HFF-Myc (cell line): ENCODE measurements around the gene LRMDA.

Experiments used
- DNase-seq: peaks from one replicate; pipeline ENCODE4 v3.0.0-alpha.2; 2011; ENCODE audit warnings: low read depth; ENCODE audit errors: extremely low read depth
- H3K4me3 ChIP-seq: replicated peaks from 2 replicates; pipeline ENCODE4 v1.5.1; 2011; ENCODE audit warnings: low read depth, mild to moderate bottlenecking, control low read depth, low read length
- TF ChIP-seq, protein P1 (sequence below): IDR thresholded peaks from 2 replicates; pipeline ENCODE4 v1.5.1; 2012; ENCODE audit warnings: mild to moderate bottlenecking, low read depth, low read length, control low read depth; ENCODE audit errors: missing control alignments

Gene LRMDA

DNA sequence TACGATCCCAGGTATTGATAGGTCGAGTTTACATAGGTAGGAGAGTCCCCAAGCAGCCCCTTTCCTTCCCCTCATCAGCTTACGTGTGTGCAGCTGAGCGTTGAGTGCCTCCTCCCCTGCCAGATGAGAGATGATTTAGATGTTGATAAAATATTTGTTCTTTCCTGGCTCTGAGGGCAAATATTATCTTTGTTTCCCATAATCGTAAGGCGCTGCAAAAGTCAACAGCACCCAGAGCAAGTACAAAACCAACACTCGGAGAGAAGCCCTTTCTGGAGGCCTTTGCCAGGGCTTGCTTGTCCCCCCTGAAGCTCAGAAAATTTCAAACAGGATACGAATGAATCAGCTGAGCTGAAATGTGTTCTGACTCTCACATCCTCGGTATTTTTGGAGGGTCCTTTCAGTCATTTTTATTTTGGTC lies 683.2 kb downstream of the LRMDA start:
- DNase-seq = no peak
- no peak overlapping the region for H3K4me3 ChIP-seq
- TF ChIP-seq, protein P1, sequence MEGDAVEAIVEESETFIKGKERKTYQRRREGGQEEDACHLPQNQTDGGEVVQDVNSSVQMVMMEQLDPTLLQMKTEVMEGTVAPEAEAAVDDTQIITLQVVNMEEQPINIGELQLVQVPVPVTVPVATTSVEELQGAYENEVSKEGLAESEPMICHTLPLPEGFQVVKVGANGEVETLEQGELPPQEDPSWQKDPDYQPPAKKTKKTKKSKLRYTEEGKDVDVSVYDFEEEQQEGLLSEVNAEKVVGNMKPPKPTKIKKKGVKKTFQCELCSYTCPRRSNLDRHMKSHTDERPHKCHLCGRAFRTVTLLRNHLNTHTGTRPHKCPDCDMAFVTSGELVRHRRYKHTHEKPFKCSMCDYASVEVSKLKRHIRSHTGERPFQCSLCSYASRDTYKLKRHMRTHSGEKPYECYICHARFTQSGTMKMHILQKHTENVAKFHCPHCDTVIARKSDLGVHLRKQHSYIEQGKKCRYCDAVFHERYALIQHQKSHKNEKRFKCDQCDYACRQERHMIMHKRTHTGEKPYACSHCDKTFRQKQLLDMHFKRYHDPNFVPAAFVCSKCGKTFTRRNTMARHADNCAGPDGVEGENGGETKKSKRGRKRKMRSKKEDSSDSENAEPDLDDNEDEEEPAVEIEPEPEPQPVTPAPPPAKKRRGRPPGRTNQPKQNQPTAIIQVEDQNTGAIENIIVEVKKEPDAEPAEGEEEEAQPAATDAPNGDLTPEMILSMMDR = no peak

DNA sequence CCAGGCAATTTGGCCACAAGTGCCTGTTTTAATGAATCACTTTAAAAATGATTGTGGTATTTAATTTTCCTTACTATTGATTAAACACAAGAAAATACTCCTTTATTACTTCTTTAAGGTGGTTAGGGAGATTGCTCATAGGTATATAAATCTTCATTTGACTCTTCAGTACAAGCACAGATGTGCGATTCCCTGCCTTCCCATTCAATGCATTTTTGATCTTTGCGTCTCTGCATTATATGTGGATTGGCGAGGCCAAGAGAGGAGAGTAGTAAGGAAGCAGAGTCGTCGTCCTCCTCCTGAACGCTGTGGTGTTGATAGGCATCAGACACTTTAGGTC lies 683.7 kb downstream of the LRMDA start:
- TF ChIP-seq, protein P1 = no peak
- DNase-seq = no peak
- H3K4me3 ChIP-seq = no peak overlapping the region

DNA sequence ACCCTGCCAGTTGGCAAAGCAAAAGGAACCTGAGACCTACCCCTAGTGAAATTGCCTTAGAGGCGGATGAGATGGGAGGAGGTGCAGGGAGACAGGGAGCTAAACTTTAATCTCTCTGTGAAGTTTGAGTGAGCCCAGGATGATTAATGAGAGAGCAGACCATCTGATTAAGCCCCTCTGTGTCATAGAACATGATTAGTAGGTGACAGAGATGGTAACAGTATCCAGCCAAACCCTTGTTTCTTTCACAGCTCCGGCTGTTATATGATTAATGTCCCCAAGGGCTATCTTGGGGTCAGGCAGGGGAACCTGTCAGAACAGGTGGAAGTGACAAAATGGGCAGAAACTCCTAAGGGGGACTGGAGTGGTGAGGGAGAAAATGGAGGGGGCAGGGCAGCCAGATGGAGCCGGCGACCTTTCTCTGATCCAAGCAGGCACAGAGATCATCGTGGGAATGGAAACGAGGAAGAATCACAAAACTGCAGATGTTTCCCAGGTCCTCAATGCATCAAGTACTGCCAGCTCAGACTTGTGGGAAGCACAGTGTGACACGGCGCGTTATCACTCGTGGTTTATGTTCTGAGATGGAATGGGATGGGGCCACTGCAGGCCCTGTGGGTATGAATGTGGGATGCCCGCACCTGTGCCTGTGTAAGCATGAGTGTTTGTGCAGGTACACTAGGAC lies 684.2 kb downstream of the LRMDA start:
- no peak for DNase-seq

DNA sequence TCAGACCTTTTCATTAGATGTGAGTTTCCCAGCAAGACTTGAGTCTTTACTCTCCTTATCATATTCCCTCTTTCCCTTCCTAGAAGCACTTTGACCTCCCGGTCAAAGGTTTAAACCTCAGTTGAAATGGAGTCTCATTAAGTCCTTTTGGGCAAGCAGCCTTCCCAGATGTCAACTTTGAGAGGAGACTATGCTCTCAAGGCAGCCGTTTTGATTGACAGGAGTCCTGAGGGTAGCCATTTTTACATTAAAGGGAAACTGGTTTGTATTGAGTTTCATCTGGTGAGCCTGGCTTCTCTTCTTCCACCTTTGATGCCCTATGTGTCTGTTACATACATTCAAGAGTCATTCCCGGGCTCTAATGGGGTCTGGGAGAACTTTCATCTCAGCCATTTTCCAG lies 685.1 kb downstream of the LRMDA start:
- DNase-seq = no peak
- no peak overlapping the region for H3K4me3 ChIP-seq
- TF ChIP-seq, protein P1 = no peak

More for the DNA sequence above, 684.2 kb downstream of the LRMDA start:
- no peak overlapping the region for H3K4me3 ChIP-seq
- TF ChIP-seq, protein P1 = no peak

DNA sequence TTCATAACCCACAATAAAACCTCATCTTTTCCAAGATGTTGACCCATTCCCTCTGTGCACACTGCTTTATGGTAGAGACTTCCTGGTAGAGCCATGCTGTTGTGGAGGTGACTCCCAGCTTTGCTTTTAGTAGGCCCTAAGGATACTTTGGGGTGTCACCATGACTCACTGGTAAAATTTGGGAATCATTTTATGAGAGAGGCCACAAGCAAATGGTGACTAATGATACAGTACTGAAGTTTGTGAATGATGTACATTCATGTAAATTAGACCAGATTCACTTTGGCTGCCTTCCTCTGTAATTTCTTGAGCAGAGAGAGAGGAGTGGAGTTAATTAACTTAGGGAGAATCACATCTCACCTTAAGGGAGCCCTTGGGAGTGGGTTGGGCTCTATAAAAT lies 686.5 kb downstream of the LRMDA start:
- DNase-seq = no peak
- H3K4me3 ChIP-seq = no peak overlapping the region
- TF ChIP-seq, protein P1 = no peak

DNA sequence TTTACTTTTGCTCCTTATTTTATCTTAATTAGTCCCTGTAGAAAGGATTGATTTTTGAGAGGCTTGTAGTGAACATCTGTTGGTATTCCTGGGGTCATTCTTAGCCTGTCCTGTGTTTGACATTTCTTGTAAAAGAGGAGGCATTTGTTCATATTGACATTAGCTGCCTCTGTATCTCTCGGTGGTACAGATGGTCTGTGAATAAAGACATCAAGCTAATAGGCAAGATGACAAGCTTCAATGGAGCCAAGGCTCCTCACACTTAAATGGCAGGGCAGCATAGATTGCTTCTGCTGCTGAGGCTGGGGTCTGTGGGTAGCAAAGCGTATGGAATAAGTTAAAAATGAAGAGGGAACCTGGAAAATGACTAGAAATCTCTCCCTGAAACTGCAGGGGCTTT lies 687.6 kb downstream of the LRMDA start:
- no peak for DNase-seq
- TF ChIP-seq, protein P1 = no peak
- no peak overlapping the region for H3K4me3 ChIP-seq

DNA sequence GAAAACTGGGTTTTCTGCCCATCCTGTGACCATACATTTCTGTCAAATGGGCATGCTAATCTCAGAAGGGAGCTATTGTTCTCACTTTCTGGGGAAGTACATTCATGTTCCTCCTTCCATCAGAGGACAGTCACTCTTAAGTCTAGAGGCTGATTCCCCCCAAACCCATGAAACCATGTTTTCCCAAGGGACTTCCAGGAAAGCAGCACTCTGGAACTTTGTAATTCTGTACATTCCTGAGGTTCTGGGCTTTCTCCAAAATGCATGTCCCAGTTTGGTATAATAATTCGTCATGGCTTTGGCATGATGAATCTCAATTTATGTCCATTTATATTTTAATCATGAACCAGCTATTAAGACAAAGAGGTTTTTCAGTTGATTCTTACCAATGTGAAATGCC lies 688.1 kb downstream of the LRMDA start:
- TF ChIP-seq, protein P1 = no peak
- no peak for DNase-seq
- H3K4me3 ChIP-seq = no peak overlapping the region
